ENCODE data around the gene CDH4. TPM values are rescaled to one million over a fixed set of nuclear protein-coding genes. Genes with fewer than 3 reads are reported as not detected.

Gene CDH4
- total and polyA plus RNA-seq, 9 of the 15 experiments (the other 6 are each of a cell fraction or from before 2014, with no cell fraction given), result 0.04 TPM; not detected in 8

GRCh38 chr20:61443443-61444126 is 191.5 kb downstream of the CDH4 start:
- H3K4me1 ChIP-seq (replicated peaks in 1 of 2; ENCODE audit: control insufficient read depth in 2 of 2, insufficient read depth in 2 of 2, low read length in 2 of 2), result no peaks in the 10 kb centered on the region
- intact Hi-C loops (cut with micrococcal nuclease) (no loop called here), in situ Hi-C loops (cut with MboI) (no loop called here)
- H3K4me3 ChIP-seq, result no peak overlapping the region
- no peak overlapping the region for H2AFZ ChIP-seq (ENCODE audit: low read depth, low read length)
- H3K9ac ChIP-seq (ENCODE audit: insufficient read depth in 1 of 2, low read depth in 2 of 2, low read length in 2 of 2), result no peak overlapping the region
- no peaks in the 10 kb centered on the region for H3K9me1 ChIP-seq (ENCODE audit: control insufficient read depth, insufficient read depth, low read length)
- H3K9me3 ChIP-seq (replicated peaks; ENCODE audit: control insufficient read depth, insufficient read depth, low read depth, low read length), result no peaks in the 10 kb centered on the region
- FAIRE-seq, result no peak
- BruUV-seq (replicated peaks), result no TSS peak
- H3K4me2 ChIP-seq (ENCODE audit: insufficient read depth, low read length), result no peak overlapping the region
- H3K79me2 ChIP-seq (ENCODE audit: control insufficient read depth, insufficient read depth, low read length), result no peaks in the 10 kb centered on the region
- DNase-seq (ENCODE audit: extremely low read depth in 1 of 4, low spot score in 3 of 4), result no peak
- H4K20me1 ChIP-seq (replicated peaks; ENCODE audit: control insufficient read depth, insufficient read depth, low read length), result no peaks in the 10 kb centered on the region
- no peaks in the 10 kb centered on the region for H3K36me3 ChIP-seq (ENCODE audit: control insufficient read depth, insufficient read depth, low read length)
- no peak for ATAC-seq
- H3K27me3 ChIP-seq (ENCODE audit: control insufficient read depth in 2 of 2, insufficient read depth in 2 of 2, low read length in 2 of 2), result peaks cover 0 to 17% of the 10 kb centered on the region in 2 experiments; a peak in 2 of 5 replicates
- no peak overlapping the region for H3K27ac ChIP-seq (ENCODE audit: extremely low read depth, low read depth, low read length)
- POLR2A ChIA-PET, result no interaction called here
- 39% methylated on average over 12 of the region's 12 CpGs for WGBS (ENCODE audit: insufficient coverage, low coverage, missing lambda C conversion rate)
- CTCF ChIA-PET (ENCODE audit: low intra/inter-chr PET ratio), result no interaction called here
- TF ChIP-seq HCFC1 (IDR thresholded peaks at IDR 0.05; ENCODE audit: low read depth, low read length) (no peak), ZNF384 (IDR thresholded peaks at IDR 0.05; ENCODE audit: low read depth, low read length) (no peak), RFX7 (CRISPR knock-in tag; IDR thresholded peaks at IDR 0.05) (no peak), SREBF1 (IDR thresholded peaks at IDR 0.05; ENCODE audit: borderline replicate concordance, low read depth, low read length) (no peak)
- TF ChIP-seq, protein P1, sequence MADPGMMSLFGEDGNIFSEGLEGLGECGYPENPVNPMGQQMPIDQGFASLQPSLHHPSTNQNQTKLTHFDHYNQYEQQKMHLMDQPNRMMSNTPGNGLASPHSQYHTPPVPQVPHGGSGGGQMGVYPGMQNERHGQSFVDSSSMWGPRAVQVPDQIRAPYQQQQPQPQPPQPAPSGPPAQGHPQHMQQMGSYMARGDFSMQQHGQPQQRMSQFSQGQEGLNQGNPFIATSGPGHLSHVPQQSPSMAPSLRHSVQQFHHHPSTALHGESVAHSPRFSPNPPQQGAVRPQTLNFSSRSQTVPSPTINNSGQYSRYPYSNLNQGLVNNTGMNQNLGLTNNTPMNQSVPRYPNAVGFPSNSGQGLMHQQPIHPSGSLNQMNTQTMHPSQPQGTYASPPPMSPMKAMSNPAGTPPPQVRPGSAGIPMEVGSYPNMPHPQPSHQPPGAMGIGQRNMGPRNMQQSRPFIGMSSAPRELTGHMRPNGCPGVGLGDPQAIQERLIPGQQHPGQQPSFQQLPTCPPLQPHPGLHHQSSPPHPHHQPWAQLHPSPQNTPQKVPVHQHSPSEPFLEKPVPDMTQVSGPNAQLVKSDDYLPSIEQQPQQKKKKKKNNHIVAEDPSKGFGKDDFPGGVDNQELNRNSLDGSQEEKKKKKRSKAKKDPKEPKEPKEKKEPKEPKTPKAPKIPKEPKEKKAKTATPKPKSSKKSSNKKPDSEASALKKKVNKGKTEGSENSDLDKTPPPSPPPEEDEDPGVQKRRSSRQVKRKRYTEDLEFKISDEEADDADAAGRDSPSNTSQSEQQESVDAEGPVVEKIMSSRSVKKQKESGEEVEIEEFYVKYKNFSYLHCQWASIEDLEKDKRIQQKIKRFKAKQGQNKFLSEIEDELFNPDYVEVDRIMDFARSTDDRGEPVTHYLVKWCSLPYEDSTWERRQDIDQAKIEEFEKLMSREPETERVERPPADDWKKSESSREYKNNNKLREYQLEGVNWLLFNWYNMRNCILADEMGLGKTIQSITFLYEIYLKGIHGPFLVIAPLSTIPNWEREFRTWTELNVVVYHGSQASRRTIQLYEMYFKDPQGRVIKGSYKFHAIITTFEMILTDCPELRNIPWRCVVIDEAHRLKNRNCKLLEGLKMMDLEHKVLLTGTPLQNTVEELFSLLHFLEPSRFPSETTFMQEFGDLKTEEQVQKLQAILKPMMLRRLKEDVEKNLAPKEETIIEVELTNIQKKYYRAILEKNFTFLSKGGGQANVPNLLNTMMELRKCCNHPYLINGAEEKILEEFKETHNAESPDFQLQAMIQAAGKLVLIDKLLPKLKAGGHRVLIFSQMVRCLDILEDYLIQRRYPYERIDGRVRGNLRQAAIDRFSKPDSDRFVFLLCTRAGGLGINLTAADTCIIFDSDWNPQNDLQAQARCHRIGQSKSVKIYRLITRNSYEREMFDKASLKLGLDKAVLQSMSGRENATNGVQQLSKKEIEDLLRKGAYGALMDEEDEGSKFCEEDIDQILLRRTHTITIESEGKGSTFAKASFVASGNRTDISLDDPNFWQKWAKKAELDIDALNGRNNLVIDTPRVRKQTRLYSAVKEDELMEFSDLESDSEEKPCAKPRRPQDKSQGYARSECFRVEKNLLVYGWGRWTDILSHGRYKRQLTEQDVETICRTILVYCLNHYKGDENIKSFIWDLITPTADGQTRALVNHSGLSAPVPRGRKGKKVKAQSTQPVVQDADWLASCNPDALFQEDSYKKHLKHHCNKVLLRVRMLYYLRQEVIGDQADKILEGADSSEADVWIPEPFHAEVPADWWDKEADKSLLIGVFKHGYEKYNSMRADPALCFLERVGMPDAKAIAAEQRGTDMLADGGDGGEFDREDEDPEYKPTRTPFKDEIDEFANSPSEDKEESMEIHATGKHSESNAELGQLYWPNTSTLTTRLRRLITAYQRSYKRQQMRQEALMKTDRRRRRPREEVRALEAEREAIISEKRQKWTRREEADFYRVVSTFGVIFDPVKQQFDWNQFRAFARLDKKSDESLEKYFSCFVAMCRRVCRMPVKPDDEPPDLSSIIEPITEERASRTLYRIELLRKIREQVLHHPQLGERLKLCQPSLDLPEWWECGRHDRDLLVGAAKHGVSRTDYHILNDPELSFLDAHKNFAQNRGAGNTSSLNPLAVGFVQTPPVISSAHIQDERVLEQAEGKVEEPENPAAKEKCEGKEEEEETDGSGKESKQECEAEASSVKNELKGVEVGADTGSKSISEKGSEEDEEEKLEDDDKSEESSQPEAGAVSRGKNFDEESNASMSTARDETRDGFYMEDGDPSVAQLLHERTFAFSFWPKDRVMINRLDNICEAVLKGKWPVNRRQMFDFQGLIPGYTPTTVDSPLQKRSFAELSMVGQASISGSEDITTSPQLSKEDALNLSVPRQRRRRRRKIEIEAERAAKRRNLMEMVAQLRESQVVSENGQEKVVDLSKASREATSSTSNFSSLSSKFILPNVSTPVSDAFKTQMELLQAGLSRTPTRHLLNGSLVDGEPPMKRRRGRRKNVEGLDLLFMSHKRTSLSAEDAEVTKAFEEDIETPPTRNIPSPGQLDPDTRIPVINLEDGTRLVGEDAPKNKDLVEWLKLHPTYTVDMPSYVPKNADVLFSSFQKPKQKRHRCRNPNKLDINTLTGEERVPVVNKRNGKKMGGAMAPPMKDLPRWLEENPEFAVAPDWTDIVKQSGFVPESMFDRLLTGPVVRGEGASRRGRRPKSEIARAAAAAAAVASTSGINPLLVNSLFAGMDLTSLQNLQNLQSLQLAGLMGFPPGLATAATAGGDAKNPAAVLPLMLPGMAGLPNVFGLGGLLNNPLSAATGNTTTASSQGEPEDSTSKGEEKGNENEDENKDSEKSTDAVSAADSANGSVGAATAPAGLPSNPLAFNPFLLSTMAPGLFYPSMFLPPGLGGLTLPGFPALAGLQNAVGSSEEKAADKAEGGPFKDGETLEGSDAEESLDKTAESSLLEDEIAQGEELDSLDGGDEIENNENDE (IDR thresholded peaks at IDR 0.05; ENCODE audit: low read depth, low read length), result no peak
- TF ChIP-seq, protein P2, sequence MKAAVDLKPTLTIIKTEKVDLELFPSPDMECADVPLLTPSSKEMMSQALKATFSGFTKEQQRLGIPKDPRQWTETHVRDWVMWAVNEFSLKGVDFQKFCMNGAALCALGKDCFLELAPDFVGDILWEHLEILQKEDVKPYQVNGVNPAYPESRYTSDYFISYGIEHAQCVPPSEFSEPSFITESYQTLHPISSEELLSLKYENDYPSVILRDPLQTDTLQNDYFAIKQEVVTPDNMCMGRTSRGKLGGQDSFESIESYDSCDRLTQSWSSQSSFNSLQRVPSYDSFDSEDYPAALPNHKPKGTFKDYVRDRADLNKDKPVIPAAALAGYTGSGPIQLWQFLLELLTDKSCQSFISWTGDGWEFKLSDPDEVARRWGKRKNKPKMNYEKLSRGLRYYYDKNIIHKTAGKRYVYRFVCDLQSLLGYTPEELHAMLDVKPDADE (conservative IDR thresholded peaks at IDR 0.05; ENCODE audit: control insufficient read depth, low read depth, low read length), result no peak
